MM.1S (cell line): ENCODE results near the gene ARL8B.

ENCODE experiments used
- CTCF ChIP-seq: fragments of 300-600 bp; sonication (generic); IDR thresholded peaks from 2 replicates; pipeline ENCODE4 v1.5.1; 2016; ENCODE audit warnings: antibody characterized with exemption, low read length, mixed read lengths
- EZH2 ChIP-seq: fragments of 300-600 bp; sonication (generic); optimal IDR thresholded peaks from 2 replicates; pipeline ENCODE3; 2017; ENCODE audit warnings: low read depth, mild to moderate bottlenecking, antibody characterized with exemption, low read length, mixed read lengths

GRCh38 chr3:5169807-5170206 is 47.7 kb downstream of the ARL8B start:
- TF ChIP-seq CTCF (no peak), EZH2 (no peak)
